Neural crest cell (in vitro differentiated cells): Measurements from ENCODE around the gene BRI3BP. TPM values are rescaled to one million over a fixed set of nuclear protein-coding genes. Genes with fewer than 3 reads are reported as not detected.

Source experiments
- DNase-seq: peaks from one replicate; pipeline ENCODE4 v3.0.0; 2021; ENCODE audit warnings: low read depth, mixed read lengths, low spot score
- H3K27ac Mint-ChIP-seq: one replicate; pipeline ENCODE4 v1.8.0; 2021; ENCODE audit warnings: mild to moderate bottlenecking, mixed read lengths; ENCODE audit not compliant: unreplicated experiment
- H3K27me3 Mint-ChIP-seq: 2 replicates; pipeline ENCODE4 v1.8.0; 2021; ENCODE audit warnings: low read depth, mild to moderate bottlenecking, mixed read lengths
- H3K36me3 Mint-ChIP-seq: 2 replicates; pipeline ENCODE4 v1.8.0; 2021; ENCODE audit warnings: low read depth, mild to moderate bottlenecking, mixed read lengths
- H3K4me1 Mint-ChIP-seq: 2 replicates; pipeline ENCODE4 v1.8.0; 2021; ENCODE audit warnings: mixed read lengths
- H3K4me3 Mint-ChIP-seq: one replicate; pipeline ENCODE4 v1.8.0; 2021; ENCODE audit warnings: mild to moderate bottlenecking, mixed read lengths
- H3K9me3 Mint-ChIP-seq: 2 replicates; pipeline ENCODE4 v1.8.0; 2021; ENCODE audit warnings: mixed read lengths
- total RNA-seq: library from RNA; stranded (reverse); gene quantifications from 2 replicates; pipeline ENCODE4 v1.2.1, GENCODE V29; 2021
- TF ChIP-seq, protein P1 (sequence below): fragments of 200-600 bp; sonication (generic); conservative IDR thresholded peaks from 2 replicates; pipeline ENCODE4 v1.5.0; 2021; ENCODE audit warnings: antibody characterized with exemption, mild to moderate bottlenecking

BRI3BP gene
- total RNA-seq, 1 donor from 2014 or later, result 19.0 TPM

DNA sequence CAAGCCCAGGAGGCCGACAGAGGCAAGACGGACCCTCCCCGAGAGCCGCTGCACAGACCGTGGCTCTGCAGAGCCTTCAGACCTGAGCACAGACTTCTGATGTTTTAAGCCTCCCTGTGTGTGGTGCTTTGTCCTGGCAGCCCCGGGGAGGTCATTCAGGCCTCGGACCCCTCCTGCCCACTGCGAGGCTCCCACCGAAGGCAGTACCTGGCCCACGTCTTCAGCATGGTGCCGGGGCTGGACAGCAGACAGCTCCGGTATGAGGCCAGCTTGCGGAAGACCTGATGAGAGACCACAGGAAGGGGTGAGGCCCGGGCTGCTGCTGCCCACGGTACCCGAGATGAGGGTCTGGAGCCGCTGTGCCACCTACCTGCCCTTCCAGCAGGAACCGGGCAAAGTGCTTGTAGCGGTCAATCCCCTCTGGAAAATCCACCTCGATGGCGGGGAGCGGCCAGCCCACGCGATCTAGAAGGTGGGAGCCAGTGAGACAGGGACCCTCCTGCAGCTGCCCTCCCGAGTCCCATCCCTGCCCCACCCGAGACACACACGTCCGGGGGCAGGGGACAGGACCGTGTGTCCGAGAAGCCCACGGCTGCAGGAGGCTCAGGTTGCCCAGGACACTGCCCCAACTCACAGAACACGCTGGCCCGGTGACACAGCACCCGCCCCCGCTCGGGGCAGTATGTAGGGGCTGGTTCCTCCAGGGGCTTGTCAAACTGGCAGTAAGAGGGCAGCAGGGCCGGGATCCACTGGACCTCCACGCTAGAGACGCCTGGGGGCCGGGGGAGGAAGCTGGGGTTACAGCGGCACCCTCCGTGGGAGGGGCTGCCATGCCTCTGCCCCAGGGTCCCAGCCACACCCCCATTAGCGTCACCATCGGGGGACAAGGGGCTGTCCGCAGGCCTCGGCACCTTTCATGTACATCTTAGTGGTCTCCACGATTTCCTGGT is 43.4 kb upstream of the BRI3BP start:
- no peak for DNase-seq
- H3K4me1 Mint-ChIP-seq, result peaks cover 4% of the 10 kb centered on the region
- TF ChIP-seq, protein P1, sequence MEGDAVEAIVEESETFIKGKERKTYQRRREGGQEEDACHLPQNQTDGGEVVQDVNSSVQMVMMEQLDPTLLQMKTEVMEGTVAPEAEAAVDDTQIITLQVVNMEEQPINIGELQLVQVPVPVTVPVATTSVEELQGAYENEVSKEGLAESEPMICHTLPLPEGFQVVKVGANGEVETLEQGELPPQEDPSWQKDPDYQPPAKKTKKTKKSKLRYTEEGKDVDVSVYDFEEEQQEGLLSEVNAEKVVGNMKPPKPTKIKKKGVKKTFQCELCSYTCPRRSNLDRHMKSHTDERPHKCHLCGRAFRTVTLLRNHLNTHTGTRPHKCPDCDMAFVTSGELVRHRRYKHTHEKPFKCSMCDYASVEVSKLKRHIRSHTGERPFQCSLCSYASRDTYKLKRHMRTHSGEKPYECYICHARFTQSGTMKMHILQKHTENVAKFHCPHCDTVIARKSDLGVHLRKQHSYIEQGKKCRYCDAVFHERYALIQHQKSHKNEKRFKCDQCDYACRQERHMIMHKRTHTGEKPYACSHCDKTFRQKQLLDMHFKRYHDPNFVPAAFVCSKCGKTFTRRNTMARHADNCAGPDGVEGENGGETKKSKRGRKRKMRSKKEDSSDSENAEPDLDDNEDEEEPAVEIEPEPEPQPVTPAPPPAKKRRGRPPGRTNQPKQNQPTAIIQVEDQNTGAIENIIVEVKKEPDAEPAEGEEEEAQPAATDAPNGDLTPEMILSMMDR, result no peak
- H3K27ac Mint-ChIP-seq, result no peak overlapping the region
- no peaks in the 10 kb centered on the region for H3K27me3 Mint-ChIP-seq
- no peak overlapping the region for H3K4me3 Mint-ChIP-seq
- H3K36me3 Mint-ChIP-seq, result peaks cover 3% of the 10 kb centered on the region
- H3K9me3 Mint-ChIP-seq, result no peaks in the 10 kb centered on the region

DNA sequence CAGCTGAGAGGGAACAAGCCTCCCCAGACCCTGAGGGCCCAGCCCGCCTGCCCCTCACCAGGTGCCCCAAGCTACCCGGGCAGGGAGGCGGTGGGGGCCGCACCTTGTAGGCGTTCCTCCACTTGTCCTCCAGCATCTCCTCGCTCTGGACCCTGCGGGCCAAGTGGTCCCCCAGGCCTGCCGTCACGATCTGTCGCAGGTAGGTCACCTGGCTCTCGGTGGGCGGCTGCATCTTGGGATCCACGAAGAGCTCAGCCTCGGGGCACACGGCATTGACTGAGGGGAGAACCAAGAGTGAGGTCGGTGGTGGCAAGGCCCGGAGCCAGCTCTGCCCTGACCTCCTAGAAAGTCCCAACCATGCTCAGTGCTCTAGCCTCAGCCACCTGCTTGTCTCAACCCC is 41.1 kb upstream of the BRI3BP start:
- no peak for DNase-seq
- TF ChIP-seq, protein P1, result no peak
- no peak overlapping the region for H3K4me3 Mint-ChIP-seq
- peaks cover 4% of the 10 kb centered on the region for H3K4me1 Mint-ChIP-seq
- H3K36me3 Mint-ChIP-seq, result peaks cover 6% of the 10 kb centered on the region
- no peaks in the 10 kb centered on the region for H3K9me3 Mint-ChIP-seq
- no peaks in the 10 kb centered on the region for H3K27me3 Mint-ChIP-seq
- no peak overlapping the region for H3K27ac Mint-ChIP-seq

DNA sequence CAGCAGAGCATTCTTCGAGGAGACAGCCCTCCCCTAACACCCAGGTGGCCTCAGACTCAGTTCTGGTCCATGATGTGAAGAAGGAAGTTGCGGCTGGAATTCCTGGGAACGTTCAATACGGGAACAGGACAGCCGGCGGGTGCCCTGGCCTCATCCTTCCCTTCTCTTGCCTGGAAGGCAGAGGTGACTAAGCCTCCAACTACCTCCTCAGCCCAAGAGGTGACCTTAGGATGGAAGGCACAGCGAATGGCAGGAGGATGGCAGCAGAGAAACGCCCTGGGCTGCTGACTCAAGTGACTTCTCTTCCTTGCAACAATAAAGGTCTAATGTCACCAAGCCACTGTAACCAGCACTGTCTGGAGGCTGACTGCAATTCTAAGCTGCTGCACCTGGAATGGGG is 40.6 kb upstream of the BRI3BP start:
- DNase-seq, result no peak
- Mint-ChIP-seq H3K4me1 (peaks cover 4% of the 10 kb centered on the region), H3K27me3 (no peaks in the 10 kb centered on the region), H3K36me3 (peaks cover 9% of the 10 kb centered on the region), H3K27ac (no peak overlapping the region), H3K9me3 (no peaks in the 10 kb centered on the region), H3K4me3 (no peak overlapping the region)
- TF ChIP-seq, protein P1, result no peak

DNA sequence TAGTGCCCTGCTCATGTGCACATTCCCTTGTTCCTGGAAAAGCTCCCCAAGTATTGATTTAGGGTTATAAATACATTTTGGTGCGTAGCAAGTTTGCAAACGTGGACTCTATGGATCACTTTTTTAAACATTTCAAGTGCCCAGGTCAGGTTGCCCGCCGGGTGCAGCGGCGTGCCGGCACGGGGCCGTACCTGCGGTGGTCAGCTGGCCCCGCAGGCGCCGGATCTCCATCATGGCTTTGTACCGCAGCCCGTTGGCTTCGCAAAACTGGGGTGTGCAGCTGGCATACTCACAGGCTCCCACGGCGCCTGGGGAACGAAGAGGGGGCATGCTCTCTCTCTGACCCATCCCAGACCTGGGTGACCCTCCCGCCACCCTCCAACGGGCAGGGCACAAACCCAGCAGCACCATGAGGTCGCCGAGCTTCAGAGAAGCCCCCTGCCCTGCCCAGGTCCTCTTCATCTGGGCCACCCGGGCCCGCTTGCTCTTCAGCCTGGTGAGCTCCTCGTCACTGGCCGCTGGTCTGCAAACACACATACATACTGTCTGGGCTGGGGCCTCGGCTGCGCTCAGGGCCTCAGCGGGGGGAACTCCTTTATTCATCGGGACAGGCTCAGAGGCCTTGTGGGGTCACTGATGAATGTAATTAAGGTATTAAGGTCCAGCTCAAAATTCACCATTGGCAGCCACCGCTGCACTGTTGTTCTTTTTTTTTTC is 39.6 kb upstream of the BRI3BP start:
- Mint-ChIP-seq H3K36me3 (peaks cover 12% of the 10 kb centered on the region), H3K27ac (no peak overlapping the region), H3K9me3 (no peaks in the 10 kb centered on the region), H3K4me1 (peaks cover 4% of the 10 kb centered on the region), H3K27me3 (no peaks in the 10 kb centered on the region), H3K4me3 (no peak overlapping the region)
- DNase-seq, result no peak
- TF ChIP-seq, protein P1, result no peak

DNA sequence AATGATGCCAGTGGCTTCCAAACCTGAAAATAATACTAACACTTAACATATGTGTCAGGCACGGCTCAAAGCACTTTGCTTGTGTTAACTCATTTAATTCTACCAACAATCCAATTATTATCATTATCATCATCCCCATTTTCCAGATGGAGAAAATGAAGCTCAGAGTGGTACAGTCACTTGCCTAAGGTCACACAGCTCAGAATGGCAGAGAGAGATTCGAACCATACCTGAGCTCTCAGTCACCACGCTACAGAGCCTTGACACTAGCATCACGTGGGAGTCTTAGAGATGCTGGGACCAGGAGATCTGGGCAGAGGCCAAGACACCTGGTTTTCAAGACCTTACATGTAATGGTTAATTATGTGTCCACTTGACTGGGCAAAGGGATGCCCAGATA is 38.7 kb upstream of the BRI3BP start:
- H3K27me3 Mint-ChIP-seq, result no peaks in the 10 kb centered on the region
- peak overlapping the region; percentile 37 for H3K27ac Mint-ChIP-seq
- no peaks in the 10 kb centered on the region for H3K4me1 Mint-ChIP-seq
- no peak for DNase-seq
- TF ChIP-seq, protein P1, result no peak
- no peak overlapping the region for H3K4me3 Mint-ChIP-seq
- H3K36me3 Mint-ChIP-seq, result peaks cover 9% of the 10 kb centered on the region
- no peaks in the 10 kb centered on the region for H3K9me3 Mint-ChIP-seq
